A204.1 (cell line): Measurements from ENCODE around the gene FGFR3.

ENCODE experiments used
- FAIRE-seq: peaks from 2 replicates; lab custom pipeline; 2012; peaks lifted over from hg19 to GRCh38; lab: Jason Lieb, UNC

The FGFR3 gene

GRCh38 chr4:1792832-1793495 is at the start of gene FGFR3:
TSS of gene FGFR3 (plus strand) at chr4:1793293. CDS start at chr4:1793935, 642 bp downstream.
- FAIRE-seq: no peak

- no peak for FAIRE-seq
Observed at GRCh38 chr4:1743551-1743950, 49.5 kb upstream of the FGFR3 start.

- FAIRE-seq: no peak
Observed at GRCh38 chr4:1743975-1744374, 49.1 kb upstream of the FGFR3 start.

GRCh38 chr4:1744552-1744951 is 48.5 kb upstream of the FGFR3 start:
- FAIRE-seq: no peak

GRCh38 chr4:1745165-1745564 is 47.9 kb upstream of the FGFR3 start:
- FAIRE-seq: no peak

GRCh38 chr4:1745697-1746096 is 47.4 kb upstream of the FGFR3 start:
- no peak for FAIRE-seq

GRCh38 chr4:1746265-1746691 is 46.8 kb upstream of the FGFR3 start:
- FAIRE-seq: no peak

- no peak for FAIRE-seq
Observed at GRCh38 chr4:1746919-1747602, 46.0 kb upstream of the FGFR3 start.

GRCh38 chr4:1747603-1747967 is 45.5 kb upstream of the FGFR3 start:
- FAIRE-seq: no peak

- FAIRE-seq: no peak
Observed at GRCh38 chr4:1748465-1748995, 44.6 kb upstream of the FGFR3 start.

GRCh38 chr4:1749370-1749769 is 43.7 kb upstream of the FGFR3 start:
- FAIRE-seq: no peak

GRCh38 chr4:1749826-1750225 is 43.3 kb upstream of the FGFR3 start:
- no peak for FAIRE-seq

GRCh38 chr4:1750381-1751154 is 42.5 kb upstream of the FGFR3 start:
- FAIRE-seq: no peak

- no peak for FAIRE-seq
Observed at GRCh38 chr4:1751155-1751918, 41.8 kb upstream of the FGFR3 start.

- FAIRE-seq: no peak
Observed at GRCh38 chr4:1751919-1752283, 41.2 kb upstream of the FGFR3 start.

- no peak for FAIRE-seq
Observed at GRCh38 chr4:1752284-1753041, 40.6 kb upstream of the FGFR3 start.

GRCh38 chr4:1753294-1753696 is 39.8 kb upstream of the FGFR3 start:
- FAIRE-seq: no peak

GRCh38 chr4:1753697-1754311 is 39.3 kb upstream of the FGFR3 start:
- FAIRE-seq: no peak

- no peak for FAIRE-seq
Observed at GRCh38 chr4:1754336-1754735, 38.8 kb upstream of the FGFR3 start.

GRCh38 chr4:1755297-1755696 is 37.8 kb upstream of the FGFR3 start:
- no peak for FAIRE-seq

GRCh38 chr4:1756079-1756478 is 37.0 kb upstream of the FGFR3 start:
- no peak for FAIRE-seq
